Heart left ventricle (tissue), 16 donors: ENCODE results near the gene SMIM43. TPM values are rescaled to one million over a fixed set of nuclear protein-coding genes. Genes with fewer than 3 reads are reported as not detected.

Source experiments
- ATAC-seq, 4 donors: fragments of 200-7000 bp; cut with Tn5 transposase; one replicate each; pipeline ENCODE4 v1.9.1; 2020 to 2022; ENCODE audit warnings: moderate library complexity in 4 of 4, mild to moderate bottlenecking in 3 of 4, moderate number of reproducible peaks in 1 of 4
- DNase-seq, 5 donors: peaks; one replicate each; pipeline ENCODE4 v3.0.0-alpha.2; 2020
- H3K27ac ChIP-seq, 12 donors: fragments of 200-600 bp; sonication (generic) in 4 of 12; one replicate each; pipeline versions ENCODE4 v1.5.0 to v1.8.0; 2016 to 2022; ENCODE audit warnings: mild to moderate bottlenecking in 2 of 12
- H3K27me3 ChIP-seq, 9 donors: fragments of 200-600 bp; sonication (generic) in 2 of 9; one replicate each; pipeline versions ENCODE4 v1.5.1 to v1.8.0; 2016 to 2022; ENCODE audit warnings: mild to moderate bottlenecking in 3 of 9
- H3K36me3 ChIP-seq, 9 donors: fragments of 200-600 bp; sonication (generic) in 2 of 9; one replicate each; pipeline versions ENCODE4 v1.5.0 to v1.8.0; 2018 to 2022; ENCODE audit warnings: mild to moderate bottlenecking in 2 of 9
- H3K4me1 ChIP-seq, 12 donors: fragments of 200-600 bp; sonication (generic) in 4 of 12; one replicate each; pipeline versions ENCODE4 v1.5.0 to v1.8.0; 2016 to 2022; ENCODE audit warnings: mild to moderate bottlenecking in 3 of 12
- H3K4me3 ChIP-seq, 12 donors: fragments of 200-600 bp; sonication (generic) in 4 of 12; one replicate each; pipeline versions ENCODE4 v1.5.0 to v1.8.0; 2017 to 2022; ENCODE audit warnings: mild to moderate bottlenecking in 9 of 12, moderate library complexity in 4 of 12
- H3K9me3 ChIP-seq, 12 donors: fragments of 200-600 bp; sonication (generic) in 4 of 12; one replicate each; pipeline versions ENCODE4 v1.5.0 to v1.8.0; 2016 to 2022; ENCODE audit warnings: mild to moderate bottlenecking in 1 of 12
- POLR2A ChIP-seq, 2 donors: fragments of 450-650 bp; IDR thresholded peaks; one replicate each; pipeline ENCODE4 v1.6.1; 2017; ENCODE audit warnings: antibody characterized with exemption in 2 of 2, mild to moderate bottlenecking in 2 of 2, moderate library complexity in 2 of 2
- WGBS, 4 donors: extraction: QIAGEN DNeasy Blood & Tissue Kit in 2 of 4; methylation state at CpG; one replicate each; pipeline versions ENCODE4 v1.1.5 to v1.1.7; 2013 to 2018; 5-methylcytosine and 5-hydroxymethylcytosine counted together
- intact Hi-C, 10 donors: fragments of 100-400 bp; cut with DNase I; formaldehyde crosslinking; loops; one replicate each; pipeline versions ENCODE4 v1.11.1 to v1.14.2; 2022
- polyA plus RNA-seq, 2 donors: library from polyadenylated mRNA; stranded (reverse); fragments of 200-250 nt; gene quantifications; one replicate each; pipeline ENCODE4 v1.2.3, GENCODE V29; 2013
- total RNA-seq, 9 donors: library from RNA; depleted of rRNA in 2 of 9; stranded (reverse); fragments of >200 nt in 2 of 9; fragmentation: NEBNext Ultra II Directional in 3 of 9; extraction: Animal tissue kit (Norgen Biotek cat#: 25700) in 3 of 9; gene quantifications; one replicate each; pipeline versions ENCODE4 v1.1.0 to v1.2.4, GENCODE V29; 2016 to 2023
- TF ChIP-seq, protein P1 (sequence below), 12 donors: fragments of 200-600 bp; sonication (generic) in 4 of 12; IDR thresholded peaks; one replicate each; pipeline versions ENCODE4 v1.5.0 to v1.8.0; 2018 to 2022; ENCODE audit warnings: antibody characterized with exemption in 12 of 12, mild to moderate bottlenecking in 5 of 12
- donor health status: ischemic (EF 13 %, LVEDD 7.1; RV severe dilation, severe dysfunction).
- donor health status: healthy with polysubstance abuse.
- donor health status: DM: no; HTN: yes; CAD: no.
- donor health status: DM: no; HTN: no; CAD: no.
- donor health status: ischemic (EF 25% LVEDD 6.9; RV normal size, moderate dysfunction).
- donor health status: ischemic (EF 25% LVEDD 5.7; RV mildly dilated, moderate dysfunction).
- donor health status: healthy.
- donor health status: DM: yes; HTN: yes; CAD: no.
- donor health status: ischemic (EF 35%, LVEDD 5.7; RV mildly dilated, moderate dysfunction).
- donor health status: nonischemic (EF 11% LVEDD 7.7; RV severe dilation, severe dysfunction).
- donor health status: DM: yes; HTN: yes; CAD: no.
- donor health status: PGD.
- donor health status: ischemic (EF 29% LVEDD 5.4; RV normal size, mild dysfunction).
- donor health status: nonischemic (EF 23%, LVEDD 6.1; RV moderate dilation, normal function).

The SMIM43 gene
- total and polyA plus RNA-seq, 11 donors: 0.08 to 1.7 (median 0.60) TPM; not detected in 7

DNA sequence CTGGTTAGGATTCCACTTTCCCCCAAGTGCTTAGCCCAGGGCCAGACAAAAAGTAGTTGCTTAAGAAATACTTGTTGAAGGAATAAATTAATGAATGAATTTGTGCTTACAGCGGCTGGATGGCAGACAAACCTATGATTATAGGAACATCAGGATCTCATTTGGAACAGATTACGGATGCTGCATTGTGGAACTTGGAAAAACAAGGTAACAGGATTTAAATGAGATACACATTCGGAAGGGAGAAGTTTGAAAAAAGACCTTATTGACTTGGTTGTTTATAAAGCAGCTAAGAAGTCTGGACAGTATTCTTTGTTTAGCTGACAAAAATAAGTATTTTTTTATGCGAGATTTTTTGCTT, 36.7 kb upstream of the SMIM43 start:
- intact Hi-C loops: loop anchor here in 3 of 10 donors (1.0 to 5.0 kb wide), 5 partner anchors 22 to 105 kb away; partner anchors contain the start of genes ANXA5 (in 2 of the 3), BBS7 (in 1 of the 3) and CCNA2 (in 1 of the 3)
- Histone ChIP-seq H3K36me3 (peaks cover 0 to 44% (median 41%) of the 10 kb centered on the region in 9 donors), H3K4me3 (peak overlapping the region; percentile 65 to 98 (median 85)), H3K27ac (peak overlapping the region in 9 of 12 donors; percentile 81 to 95 (median 93)), H3K27me3 (no peaks in the 10 kb centered on the region), H3K9me3 (no peaks in the 10 kb centered on the region), H3K4me1 (peaks cover 0 to 30% (median 11%) of the 10 kb centered on the region in 12 donors)
- WGBS, 4 donors: 18 to 29% (median 22%) methylated on average over 4 of the region's 4 CpGs
- ATAC-seq: no peak
- no peak for TF ChIP-seq POLR2A (IDR thresholded peaks at IDR 0.05)
- TF ChIP-seq, protein P1, sequence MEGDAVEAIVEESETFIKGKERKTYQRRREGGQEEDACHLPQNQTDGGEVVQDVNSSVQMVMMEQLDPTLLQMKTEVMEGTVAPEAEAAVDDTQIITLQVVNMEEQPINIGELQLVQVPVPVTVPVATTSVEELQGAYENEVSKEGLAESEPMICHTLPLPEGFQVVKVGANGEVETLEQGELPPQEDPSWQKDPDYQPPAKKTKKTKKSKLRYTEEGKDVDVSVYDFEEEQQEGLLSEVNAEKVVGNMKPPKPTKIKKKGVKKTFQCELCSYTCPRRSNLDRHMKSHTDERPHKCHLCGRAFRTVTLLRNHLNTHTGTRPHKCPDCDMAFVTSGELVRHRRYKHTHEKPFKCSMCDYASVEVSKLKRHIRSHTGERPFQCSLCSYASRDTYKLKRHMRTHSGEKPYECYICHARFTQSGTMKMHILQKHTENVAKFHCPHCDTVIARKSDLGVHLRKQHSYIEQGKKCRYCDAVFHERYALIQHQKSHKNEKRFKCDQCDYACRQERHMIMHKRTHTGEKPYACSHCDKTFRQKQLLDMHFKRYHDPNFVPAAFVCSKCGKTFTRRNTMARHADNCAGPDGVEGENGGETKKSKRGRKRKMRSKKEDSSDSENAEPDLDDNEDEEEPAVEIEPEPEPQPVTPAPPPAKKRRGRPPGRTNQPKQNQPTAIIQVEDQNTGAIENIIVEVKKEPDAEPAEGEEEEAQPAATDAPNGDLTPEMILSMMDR (IDR thresholded peaks at IDR 0.05): no peak
- DNase-seq: no peak

- 0 to 1% (median 0%) methylated on average over 33 to 48 of the region's 48 CpGs for WGBS, 4 donors
- intact Hi-C loops: loop anchor here in 3 of 10 donors (1.0 to 5.0 kb wide), 5 partner anchors 22 to 105 kb away; partner anchors contain the start of genes ANXA5 (in 2 of the 3), BBS7 (in 1 of the 3) and CCNA2 (in 1 of the 3)
- ATAC-seq: peak; percentile 96 to 98 (median 98)
Measured at GRCh38 chr4:121800961-121801714, 36.2 kb upstream of the SMIM43 start, which contains the start of gene EXOSC9. EXOSC9 (plus strand) TSS chr4:121801323; CDS start chr4:121801425, 102 bp downstream.

DNA sequence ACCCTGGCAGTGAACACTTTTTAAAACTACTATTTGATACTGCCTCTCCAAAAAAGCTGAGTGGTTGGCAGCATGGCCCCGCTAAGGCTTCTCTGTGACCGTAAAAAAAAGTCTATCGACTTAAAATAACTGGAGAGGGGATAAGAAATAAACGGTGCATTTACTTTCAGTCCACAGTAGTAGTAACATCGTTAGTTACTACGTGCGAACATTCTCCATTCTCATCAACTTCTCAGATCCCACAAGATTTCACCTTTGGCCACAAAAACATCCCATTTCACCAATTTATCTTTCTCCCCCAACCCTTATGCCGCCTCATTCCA, 35.6 kb upstream of the SMIM43 start:
- H3K27ac ChIP-seq: peak overlapping the region; percentile 73 to 95 (median 91)
- intact Hi-C loops: loop anchor here in 1 of 10 donors (2.0 to 5.0 kb wide), 3 partner anchors 24 to 104 kb away; partner anchors contain the start of genes ANXA5 and BBS7
- TF ChIP-seq, protein P1 (IDR thresholded peaks at IDR 0.05): no peak
- TF ChIP-seq POLR2A (IDR thresholded peaks at IDR 0.05): no peak
- peak in 3 of 4 donors; percentile 15 to 38 (median 33) for ATAC-seq
- H3K4me1 ChIP-seq: peaks cover 0 to 30% (median 11%) of the 10 kb centered on the region in 12 donors
- no peak for DNase-seq
- peak overlapping the region; percentile 65 to 98 (median 85) for H3K4me3 ChIP-seq
- H3K27me3 ChIP-seq: no peaks in the 10 kb centered on the region
- no peaks in the 10 kb centered on the region for H3K9me3 ChIP-seq
- WGBS, 4 donors: 35 to 62% (median 42%) methylated on average over 8 of the region's 8 CpGs
- H3K36me3 ChIP-seq: peaks cover 0 to 33% (median 30%) of the 10 kb centered on the region in 9 donors

More at GRCh38 chr4:121800961-121801714, 36.2 kb upstream of the SMIM43 start, which contains the start of gene EXOSC9:
- Histone ChIP-seq H3K36me3 (peaks cover 0 to 39% (median 36%) of the 10 kb centered on the region in 9 donors), H3K4me1 (peaks cover 0 to 30% (median 11%) of the 10 kb centered on the region in 12 donors), H3K4me3 (peak within 1 kb of the TSS; percentile 65 to 98 (median 85)), H3K27ac (peak within 1 kb of the TSS; percentile 73 to 95 (median 91)), H3K27me3 (no peaks in the 10 kb centered on the region), H3K9me3 (no peaks in the 10 kb centered on the region)
- TF ChIP-seq, protein P1 (IDR thresholded peaks at IDR 0.05): no peak
- TF ChIP-seq POLR2A (IDR thresholded peaks at IDR 0.05): peak in 1 of 2 donors; percentile 72
- DNase-seq: peak; percentile 95 to 97 (median 95)
